Panc1 (cell line): Measurements from ENCODE around the gene DYNC2I2.

Experiments used
- SIN3A ChIP-seq: IDR thresholded peaks from 2 replicates; pipeline ENCODE4 v1.6.1; 2012; ENCODE audit warnings: low read depth, mild to moderate bottlenecking, low read length, moderate library complexity, borderline replicate concordance; ENCODE audit not compliant: insufficient read depth
- TF ChIP-seq, protein P1 (sequence below): fragments of 450-650 bp; IDR thresholded peaks from 2 replicates; pipeline ENCODE4 v1.5.1; 2017; ENCODE audit warnings: mild to moderate bottlenecking
- TF ChIP-seq, protein P2 (sequence below), 2 experiments: IDR thresholded peaks; 2 replicates each; pipeline ENCODE4 v1.6.1; 2011 to 2012; ENCODE audit warnings: low read depth in 2 of 2, control low read depth in 1 of 2, low read length in 1 of 2, mild to moderate bottlenecking in 1 of 2, moderate library complexity in 1 of 2; ENCODE audit not compliant: insufficient read depth in 1 of 2

DNA sequence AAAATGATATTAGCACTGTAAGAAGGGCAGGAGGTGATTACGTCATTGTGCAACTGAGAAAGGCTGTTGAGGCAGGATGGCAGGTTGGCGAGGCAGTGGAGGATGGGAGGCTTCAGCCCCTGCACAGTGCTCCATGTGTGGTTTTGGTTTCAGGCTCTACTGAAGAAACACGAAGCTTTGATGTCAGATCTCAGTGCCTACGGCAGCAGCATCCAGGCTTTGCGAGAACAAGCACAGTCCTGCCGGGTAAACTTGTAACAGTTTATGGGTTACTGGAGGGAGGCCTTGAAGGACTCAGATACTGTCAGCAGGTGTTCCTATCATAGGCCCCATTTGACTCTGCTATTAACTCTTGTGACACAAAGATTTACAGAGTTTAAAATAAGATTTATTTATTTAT lies 69.2 kb downstream of the DYNC2I2 start:
- TF ChIP-seq, protein P1, sequence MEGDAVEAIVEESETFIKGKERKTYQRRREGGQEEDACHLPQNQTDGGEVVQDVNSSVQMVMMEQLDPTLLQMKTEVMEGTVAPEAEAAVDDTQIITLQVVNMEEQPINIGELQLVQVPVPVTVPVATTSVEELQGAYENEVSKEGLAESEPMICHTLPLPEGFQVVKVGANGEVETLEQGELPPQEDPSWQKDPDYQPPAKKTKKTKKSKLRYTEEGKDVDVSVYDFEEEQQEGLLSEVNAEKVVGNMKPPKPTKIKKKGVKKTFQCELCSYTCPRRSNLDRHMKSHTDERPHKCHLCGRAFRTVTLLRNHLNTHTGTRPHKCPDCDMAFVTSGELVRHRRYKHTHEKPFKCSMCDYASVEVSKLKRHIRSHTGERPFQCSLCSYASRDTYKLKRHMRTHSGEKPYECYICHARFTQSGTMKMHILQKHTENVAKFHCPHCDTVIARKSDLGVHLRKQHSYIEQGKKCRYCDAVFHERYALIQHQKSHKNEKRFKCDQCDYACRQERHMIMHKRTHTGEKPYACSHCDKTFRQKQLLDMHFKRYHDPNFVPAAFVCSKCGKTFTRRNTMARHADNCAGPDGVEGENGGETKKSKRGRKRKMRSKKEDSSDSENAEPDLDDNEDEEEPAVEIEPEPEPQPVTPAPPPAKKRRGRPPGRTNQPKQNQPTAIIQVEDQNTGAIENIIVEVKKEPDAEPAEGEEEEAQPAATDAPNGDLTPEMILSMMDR = no peak
- TF ChIP-seq, protein P2, sequence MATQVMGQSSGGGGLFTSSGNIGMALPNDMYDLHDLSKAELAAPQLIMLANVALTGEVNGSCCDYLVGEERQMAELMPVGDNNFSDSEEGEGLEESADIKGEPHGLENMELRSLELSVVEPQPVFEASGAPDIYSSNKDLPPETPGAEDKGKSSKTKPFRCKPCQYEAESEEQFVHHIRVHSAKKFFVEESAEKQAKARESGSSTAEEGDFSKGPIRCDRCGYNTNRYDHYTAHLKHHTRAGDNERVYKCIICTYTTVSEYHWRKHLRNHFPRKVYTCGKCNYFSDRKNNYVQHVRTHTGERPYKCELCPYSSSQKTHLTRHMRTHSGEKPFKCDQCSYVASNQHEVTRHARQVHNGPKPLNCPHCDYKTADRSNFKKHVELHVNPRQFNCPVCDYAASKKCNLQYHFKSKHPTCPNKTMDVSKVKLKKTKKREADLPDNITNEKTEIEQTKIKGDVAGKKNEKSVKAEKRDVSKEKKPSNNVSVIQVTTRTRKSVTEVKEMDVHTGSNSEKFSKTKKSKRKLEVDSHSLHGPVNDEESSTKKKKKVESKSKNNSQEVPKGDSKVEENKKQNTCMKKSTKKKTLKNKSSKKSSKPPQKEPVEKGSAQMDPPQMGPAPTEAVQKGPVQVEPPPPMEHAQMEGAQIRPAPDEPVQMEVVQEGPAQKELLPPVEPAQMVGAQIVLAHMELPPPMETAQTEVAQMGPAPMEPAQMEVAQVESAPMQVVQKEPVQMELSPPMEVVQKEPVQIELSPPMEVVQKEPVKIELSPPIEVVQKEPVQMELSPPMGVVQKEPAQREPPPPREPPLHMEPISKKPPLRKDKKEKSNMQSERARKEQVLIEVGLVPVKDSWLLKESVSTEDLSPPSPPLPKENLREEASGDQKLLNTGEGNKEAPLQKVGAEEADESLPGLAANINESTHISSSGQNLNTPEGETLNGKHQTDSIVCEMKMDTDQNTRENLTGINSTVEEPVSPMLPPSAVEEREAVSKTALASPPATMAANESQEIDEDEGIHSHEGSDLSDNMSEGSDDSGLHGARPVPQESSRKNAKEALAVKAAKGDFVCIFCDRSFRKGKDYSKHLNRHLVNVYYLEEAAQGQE (IDR thresholded peaks at IDR 0.05; ENCODE audit: insufficient read depth in 1 of 2, low read depth in 2 of 2, low read length in 1 of 2) = no peak
- TF ChIP-seq SIN3A = no peak
